ENCODE measurements around the gene CFAP54.

- TF ChIP-seq EP300 (IDR thresholded peaks at IDR 0.05) (no peak), POLR2AphosphoS5 (IDR thresholded peaks at IDR 0.05) (no peak), POLR2A (IDR thresholded peaks at IDR 0.05) (no peak)
- TF ChIP-seq, protein P1, sequence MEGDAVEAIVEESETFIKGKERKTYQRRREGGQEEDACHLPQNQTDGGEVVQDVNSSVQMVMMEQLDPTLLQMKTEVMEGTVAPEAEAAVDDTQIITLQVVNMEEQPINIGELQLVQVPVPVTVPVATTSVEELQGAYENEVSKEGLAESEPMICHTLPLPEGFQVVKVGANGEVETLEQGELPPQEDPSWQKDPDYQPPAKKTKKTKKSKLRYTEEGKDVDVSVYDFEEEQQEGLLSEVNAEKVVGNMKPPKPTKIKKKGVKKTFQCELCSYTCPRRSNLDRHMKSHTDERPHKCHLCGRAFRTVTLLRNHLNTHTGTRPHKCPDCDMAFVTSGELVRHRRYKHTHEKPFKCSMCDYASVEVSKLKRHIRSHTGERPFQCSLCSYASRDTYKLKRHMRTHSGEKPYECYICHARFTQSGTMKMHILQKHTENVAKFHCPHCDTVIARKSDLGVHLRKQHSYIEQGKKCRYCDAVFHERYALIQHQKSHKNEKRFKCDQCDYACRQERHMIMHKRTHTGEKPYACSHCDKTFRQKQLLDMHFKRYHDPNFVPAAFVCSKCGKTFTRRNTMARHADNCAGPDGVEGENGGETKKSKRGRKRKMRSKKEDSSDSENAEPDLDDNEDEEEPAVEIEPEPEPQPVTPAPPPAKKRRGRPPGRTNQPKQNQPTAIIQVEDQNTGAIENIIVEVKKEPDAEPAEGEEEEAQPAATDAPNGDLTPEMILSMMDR (IDR thresholded peaks at IDR 0.05) = no peak
Observed at GRCh38 chr12:96478011-96478410, 11.4 kb upstream of the CFAP54 start.
